ENCODE data around the gene CUX1.

CUX1 gene

GRCh38 chr7:102098986-102099385 lies 281.6 kb downstream of the CUX1 start:
- DNase-seq (ENCODE audit: low read depth): no peak
- no peak for TF ChIP-seq CTCF (conservative IDR thresholded peaks at IDR 0.05; ENCODE audit: low read length)
- H3K4me3 ChIP-seq (ENCODE audit: low read length): no peak overlapping the region

DNA sequence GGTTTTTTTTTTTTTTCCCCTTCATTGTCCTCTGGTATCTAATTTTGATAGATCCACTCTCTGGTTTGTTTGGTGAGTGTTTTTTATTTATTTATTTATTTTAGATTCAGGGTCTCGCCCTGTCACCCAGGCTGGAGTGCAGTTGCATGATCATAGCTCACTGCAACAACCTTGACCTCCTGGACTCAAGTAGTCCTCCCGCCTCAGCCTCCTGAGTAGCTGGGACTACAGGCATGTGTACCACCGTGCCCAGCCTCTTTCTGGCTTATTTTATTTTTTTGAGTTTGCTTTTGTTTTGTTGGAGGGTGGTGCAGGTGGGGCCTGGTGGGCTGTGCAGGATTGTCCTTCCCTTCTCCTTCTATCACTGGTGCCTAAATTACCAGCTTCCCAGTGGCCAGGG lies 282.0 kb downstream of the CUX1 start:
- no peak for TF ChIP-seq CTCF (conservative IDR thresholded peaks at IDR 0.05; ENCODE audit: low read length)
- DNase-seq (ENCODE audit: low read depth): no peak
- H3K4me3 ChIP-seq (ENCODE audit: low read length): no peak overlapping the region

DNA sequence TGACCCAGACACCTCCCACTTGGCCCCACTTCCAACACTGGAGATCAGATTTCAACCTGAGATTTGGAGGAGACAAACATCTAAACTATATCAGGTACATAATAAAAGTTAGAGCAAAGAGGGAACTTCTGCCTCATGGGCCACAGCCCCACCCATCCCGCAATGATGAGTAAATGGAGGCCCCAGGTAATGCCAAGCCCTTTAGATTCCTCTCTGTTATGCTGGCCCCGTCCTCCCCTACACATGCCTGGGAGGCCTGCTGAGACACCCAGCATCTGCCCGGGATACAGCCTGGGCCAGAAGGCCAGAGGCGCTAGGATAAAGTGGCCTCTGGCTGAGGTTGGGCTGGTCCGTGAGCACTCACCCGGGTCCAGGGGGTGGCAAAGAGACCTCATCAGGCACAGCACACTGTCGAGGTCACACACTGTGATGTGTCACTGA lies 283.7 kb downstream of the CUX1 start:
- no peak for DNase-seq (ENCODE audit: low read depth)
- no peak for TF ChIP-seq CTCF (conservative IDR thresholded peaks at IDR 0.05; ENCODE audit: low read length)
- no peak overlapping the region for H3K4me3 ChIP-seq (ENCODE audit: low read length)

DNA sequence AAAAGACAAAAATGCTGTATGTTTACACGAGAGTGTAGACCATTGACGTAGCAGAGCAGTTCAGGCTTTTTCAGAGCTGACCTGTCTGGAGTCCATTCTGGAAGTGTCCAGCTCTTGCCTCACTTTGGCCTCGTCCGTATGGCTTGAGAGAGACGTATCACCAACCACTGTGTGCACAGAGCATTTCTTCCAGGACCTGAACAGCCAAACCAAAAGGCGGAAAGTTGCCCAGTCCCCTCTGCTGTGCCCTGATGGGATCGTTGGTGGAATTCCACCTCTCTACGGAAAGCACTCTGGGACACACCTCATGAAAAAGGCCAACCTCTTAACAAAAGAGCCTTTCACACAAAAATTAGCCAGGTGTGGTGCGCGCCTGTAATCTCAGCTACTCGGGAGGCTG lies 284.5 kb downstream of the CUX1 start:
- no peak for DNase-seq (ENCODE audit: low read depth)
- H3K4me3 ChIP-seq (ENCODE audit: low read length): no peak overlapping the region
- TF ChIP-seq CTCF (conservative IDR thresholded peaks at IDR 0.05; ENCODE audit: low read length): no peak

- H3K4me3 ChIP-seq (ENCODE audit: low read length): no peak overlapping the region
- no peak for TF ChIP-seq CTCF (conservative IDR thresholded peaks at IDR 0.05; ENCODE audit: low read length)
- DNase-seq (ENCODE audit: low read depth): no peak
Measured at GRCh38 chr7:102103027-102103372, 285.6 kb downstream of the CUX1 start.

DNA sequence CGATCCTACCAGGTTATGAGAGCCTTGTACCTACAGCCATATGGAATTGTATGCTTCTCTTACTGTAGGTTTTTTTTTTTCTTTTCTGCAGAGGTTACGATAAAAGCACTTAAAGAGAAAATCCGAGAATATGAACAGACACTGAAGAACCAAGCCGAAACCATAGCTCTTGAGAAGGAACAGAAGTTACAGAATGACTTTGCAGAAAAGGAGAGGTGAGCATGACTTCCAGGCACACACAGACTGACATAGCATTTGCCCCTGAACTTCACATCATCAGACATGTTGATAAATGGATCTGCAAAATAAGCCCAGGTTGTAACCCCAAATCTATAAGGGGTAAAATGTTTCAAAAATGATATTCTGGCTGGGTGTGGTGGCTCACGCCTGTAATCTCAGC lies 286.8 kb downstream of the CUX1 start:
- TF ChIP-seq CTCF (conservative IDR thresholded peaks at IDR 0.05; ENCODE audit: low read length): no peak
- H3K4me3 ChIP-seq (ENCODE audit: low read length): no peak overlapping the region
- no peak for DNase-seq (ENCODE audit: low read depth)

GRCh38 chr7:102106625-102107024 lies 289.2 kb downstream of the CUX1 start:
- no peak for TF ChIP-seq CTCF (conservative IDR thresholded peaks at IDR 0.05; ENCODE audit: low read length)
- no peak for DNase-seq (ENCODE audit: low read depth)
- no peak overlapping the region for H3K4me3 ChIP-seq (ENCODE audit: low read length)

All from AG10803 (cell line).